GM12878 (cell line): ENCODE data around the gene GPR137B. TPM values are rescaled to one million over a fixed set of nuclear protein-coding genes. Genes with fewer than 3 reads are reported as not detected.

Source experiments
- ATAC-seq: fragments of 200-7000 bp; cut with Tn5 transposase; 3 replicates; pipeline ENCODE4 v1.9.1; 2020; ENCODE audit warnings: mild to moderate bottlenecking, moderate library complexity
- BruUV-seq: library from RNA; stranded (reverse); fragments of 400-500 nt; replicated peaks from 2 replicates; lab custom pipeline; 2021; lab: Mats Ljungman, UMichigan
- CTCF ChIA-PET: fragments of 300-600 bp; sonication (Branson Sonifier 250); formaldehyde crosslinking; extraction: SDS; loops from one replicate; lab custom pipeline; 2021; ENCODE audit warnings: inconsistent platforms; lab: Yijun Ruan, JAX
- POLR2A ChIA-PET: fragments of 350-600 bp; formaldehyde crosslinking; extraction: SDS; loops from one replicate; lab custom pipeline; 2021; ENCODE audit warnings: inconsistent platforms; lab: Charles Lee
- RAD21 ChIA-PET: fragments of 300-600 bp; sonication (Branson Sonifier 250); formaldehyde crosslinking; loops from one replicate; lab custom pipeline; 2023; ENCODE audit warnings: antibody characterized with exemption; ENCODE audit not compliant: unreplicated experiment; lab: Charles Lee
- SMC1A ChIA-PET: fragments of 300-600 bp; sonication (Branson Sonifier 250); formaldehyde crosslinking; loops from one replicate; lab custom pipeline; 2023; ENCODE audit not compliant: unreplicated experiment, uncharacterized antibody; lab: Charles Lee
- DNase-seq: peaks from one replicate; pipeline ENCODE4 v3.0.0-alpha.2; 2011; ENCODE audit warnings: low read depth, low spot score
- FAIRE-seq: peaks from 3 replicates; lab custom pipeline; 2011; peaks lifted over from hg19 to GRCh38; lab: Jason Lieb, UNC
- H2AFZ ChIP-seq: 2 replicates; pipeline ENCODE4 v1.6.0; 2011; ENCODE audit warnings: low read depth, low read length, control low read depth; ENCODE audit not compliant: control insufficient read depth
- H3K27ac ChIP-seq: 2 replicates; pipeline ENCODE4 v1.5.1; 2011; ENCODE audit warnings: control low read depth; ENCODE audit not compliant: control insufficient read depth, insufficient read depth
- H3K27me3 ChIP-seq, 2 experiments: replicated peaks in 1 of 2; 2 replicates each; pipeline versions ENCODE4 v1.6.0 to v1.6.1; 2011; ENCODE audit warnings: low read length in 1 of 2; ENCODE audit not compliant: control insufficient read depth in 2 of 2, insufficient read depth in 2 of 2
- H3K36me3 ChIP-seq, 2 experiments: 2 replicates each; pipeline ENCODE4 v1.5.1; 2011; ENCODE audit warnings: low read length in 1 of 2; ENCODE audit not compliant: control insufficient read depth in 2 of 2, insufficient read depth in 2 of 2
- H3K4me1 ChIP-seq: 2 replicates; pipeline ENCODE4 v1.6.1; 2011; ENCODE audit warnings: mild to moderate bottlenecking, low read length, moderate library complexity, mixed read lengths; ENCODE audit not compliant: control insufficient read depth, insufficient read depth
- H3K4me2 ChIP-seq: 2 replicates; pipeline ENCODE4 v1.6.0; 2011; ENCODE audit warnings: control low read depth; ENCODE audit not compliant: control insufficient read depth, insufficient read depth
- H3K4me3 ChIP-seq: fragments of 200-600 bp; sonication (generic); 2 replicates; pipeline ENCODE4 v1.5.1; 2016
- H3K79me2 ChIP-seq: 2 replicates; pipeline ENCODE4 v1.6.0; 2011; ENCODE audit warnings: low read length; ENCODE audit not compliant: control insufficient read depth, insufficient read depth
- H3K9ac ChIP-seq: 2 replicates; pipeline ENCODE4 v1.8.0; 2011; ENCODE audit warnings: low read length, control low read depth, mixed read lengths; ENCODE audit not compliant: control insufficient read depth, insufficient read depth
- H3K9me3 ChIP-seq: replicated peaks from 3 replicates; pipeline ENCODE4 v1.5.1; 2011; ENCODE audit warnings: mild to moderate bottlenecking, low read length; ENCODE audit not compliant: control insufficient read depth, insufficient read depth
- H4K20me1 ChIP-seq: 2 replicates; pipeline ENCODE4 v1.6.0; 2011; ENCODE audit not compliant: control insufficient read depth, insufficient read depth
- CBFB ChIP-seq: IDR thresholded peaks from 2 replicates; pipeline ENCODE4 v1.6.1; 2016; ENCODE audit warnings: antibody characterized with exemption, low read depth
- CHD1 ChIP-seq: IDR thresholded peaks from 2 replicates; pipeline ENCODE4 v1.6.1; 2012; ENCODE audit warnings: low read depth, low read length, improper control_type of control experiment
- EP300 ChIP-seq, 2 experiments: fragments of 150-350 bp in 1 of 2; IDR thresholded peaks; 2 replicates each; pipeline ENCODE4 v1.6.1; 2011 to 2012; ENCODE audit warnings: low read depth in 2 of 2, low read length in 2 of 2, borderline replicate concordance in 1 of 2, improper control_type of control experiment in 1 of 2, inconsistent platforms in 1 of 2; ENCODE audit not compliant: control insufficient read depth in 1 of 2
- GABPA ChIP-seq: IDR thresholded peaks from 2 replicates; pipeline ENCODE4 v1.6.1; 2014; ENCODE audit warnings: antibody characterized with exemption, low read depth, mild to moderate bottlenecking, inconsistent platforms
- MXI1 ChIP-seq: fragments of 150-350 bp; IDR thresholded peaks from 2 replicates; pipeline ENCODE4 v1.6.1; 2011; ENCODE audit warnings: low read depth, mild to moderate bottlenecking, inconsistent platforms, low read length, improper control_type of control experiment
- NR2C1 ChIP-seq: fragments of 450-650 bp; IDR thresholded peaks from 2 replicates; pipeline ENCODE4 v1.6.1; 2017; ENCODE audit warnings: antibody characterized with exemption, mild to moderate bottlenecking, moderate library complexity
- POLR2A ChIP-seq: IDR thresholded peaks from 2 replicates; pipeline ENCODE4 v1.6.1; 2011; ENCODE audit warnings: low read depth, mild to moderate bottlenecking, low read length
- SMC3 ChIP-seq: IDR thresholded peaks from 2 replicates; pipeline ENCODE4 v1.6.1; 2011; ENCODE audit warnings: low read length, improper control_type of control experiment, borderline replicate concordance
- WGBS: methylation state at CpG from one replicate; pipeline ENCODE4 v1.1.6; 2016; ENCODE audit warnings: low lambda C conversion rate; ENCODE audit not compliant: insufficient replicate concordance, insufficient coverage; ENCODE audit errors: missing lambda C conversion rate; 5-methylcytosine and 5-hydroxymethylcytosine counted together
- in situ Hi-C: fragments of 300-500 bp; cut with MboI; formaldehyde crosslinking; loops from 9 replicates; pipeline ENCODE4 v1.14.3; 2018; ENCODE audit warnings: mixed read lengths
- intact Hi-C: fragments of 100-400 bp; cut with micrococcal nuclease; formaldehyde crosslinking; loops from one replicate; pipeline ENCODE4 v1.14.2; 2022; ENCODE audit not compliant: unreplicated experiment
- polyA plus RNA-seq, 11 experiments: library from polyadenylated mRNA; depleted of rRNA in 4 of 11; unstranded in 6 of 11; stranded (reverse) in 5 of 11; fragments of >200 nt; fragmentation: Nextera tagmentation in 4 of 11; fragmentation: Illumina TruSeq in 1 of 11; extraction: Ambion mirVana in 4 of 11; extraction: Trizol in 1 of 11; gene quantifications; 1 replicate in 1 of 11; 2 replicates in 10 of 11; pipeline versions ENCODE4 v1.2.1 to v1.2.3, GENCODE V29; 2011 to 2016; ENCODE audit warnings: inconsistent platforms in 2 of 11, missing spikeins in 2 of 11, low read depth in 1 of 11
- total RNA-seq, 4 experiments: library from RNA; depleted of rRNA in 3 of 4; stranded (reverse); fragments of >200 nt in 3 of 4; fragmentation: Illumina TruSeq in 1 of 4; extraction: Trizol in 1 of 4; gene quantifications; 2 replicates each; pipeline versions ENCODE4 v1.2.1 to v1.2.3, GENCODE V29; 2013 to 2021
- TF ChIP-seq, protein P1 (sequence below): fragments of 450-650 bp; IDR thresholded peaks from 2 replicates; pipeline ENCODE4 v1.6.1; 2017; ENCODE audit warnings: antibody characterized with exemption, mild to moderate bottlenecking, moderate library complexity
- TF ChIP-seq, protein P2 (sequence below): fragments of 450-650 bp; IDR thresholded peaks from 2 replicates; pipeline ENCODE4 v1.6.1; 2017; ENCODE audit warnings: low read depth, mild to moderate bottlenecking, moderate library complexity
- TF ChIP-seq, protein P3 (sequence below): fragments of 450-650 bp; IDR thresholded peaks from 2 replicates; pipeline ENCODE4 v1.6.1; 2016; ENCODE audit warnings: mild to moderate bottlenecking

Gene GPR137B
- total and polyA plus RNA-seq, 10 of the 15 experiments (the other 5 are each of a cell fraction or from before 2014, with no cell fraction given) = 5.4 to 20.8 (median 12.5) TPM

- Histone ChIP-seq H3K4me1 (no peaks in the 10 kb centered on the region), H3K9me3 (peaks cover 6% of the 10 kb centered on the region), H3K4me3 (no peak overlapping the region), H3K4me2 (no peak overlapping the region), H2AFZ (no peak overlapping the region), H3K9ac (no peak overlapping the region), H3K27ac (no peak overlapping the region), H3K27me3 (no peaks in the 10 kb centered on the region), H3K79me2 (no peaks in the 10 kb centered on the region), H4K20me1 (no peaks in the 10 kb centered on the region), H3K36me3 (peaks cover 8 to 15% of the 10 kb centered on the region in 2 experiments; a peak in 3 of 4 replicates)
- peak; percentile 59 for TF ChIP-seq POLR2A
- TF ChIP-seq NR2C1 = no peak
- FAIRE-seq (no peak), ATAC-seq (no peak; the same call in 2 of the 3 replicates), DNase-seq (no peak)
- intact Hi-C loops = loop anchor here (10.0 kb wide), 1 partner anchor 102 kb away; no protein-coding TSS in a partner anchor
- in situ Hi-C loops = no loop called here
- BruUV-seq = no TSS peak
- 98% methylated on average over 4 of the region's 4 CpGs for WGBS
- ChIA-PET POLR2A (no interaction called here), SMC1A (interaction anchor here (0.9 to 1.5 kb wide), 2 partner anchors 12 to 46 kb away, joined by 4 to 5 read pairs; no protein-coding TSS in a partner anchor), RAD21 (no interaction called here), CTCF (interaction anchor here (0.6 to 1.4 kb wide), 2 partner anchors 12 to 22 kb away, joined by 3 to 4 read pairs; no protein-coding TSS in a partner anchor)
Observed at GRCh38 chr1:236206548-236206947, 64.2 kb downstream of the GPR137B start.

- no TSS peak for BruUV-seq
- WGBS = 86% methylated on average over 4 of the region's 5 CpGs
- ChIA-PET CTCF (interaction anchor here (0.6 to 1.4 kb wide), 4 partner anchors 11 to 102 kb away, joined by 3 to 4 read pairs (median 4); no protein-coding TSS in a partner anchor), RAD21 (no interaction called here), SMC1A (interaction anchor here (0.9 to 1.5 kb wide), 3 partner anchors 12 to 45 kb away, joined by 3 to 5 read pairs (median 4); no protein-coding TSS in a partner anchor), POLR2A (interaction anchor here (0.8 kb wide), 1 partner anchor 78 kb away, joined by 3 read pairs; no protein-coding TSS in a partner anchor)
- peaks cover 6% of the 10 kb centered on the region for H3K9me3 ChIP-seq
- intact Hi-C loops = loop anchor here (10.0 kb wide), 1 partner anchor 102 kb away; no protein-coding TSS in a partner anchor
- H3K4me2 ChIP-seq = no peak overlapping the region
- no peaks in the 10 kb centered on the region for H3K27me3 ChIP-seq
- in situ Hi-C loops = no loop called here
- H3K36me3 ChIP-seq = peaks cover 4 to 14% of the 10 kb centered on the region in 2 experiments; a peak in 3 of 4 replicates
- no peak overlapping the region for H2AFZ ChIP-seq
- H3K27ac ChIP-seq = no peak overlapping the region
- no peak for FAIRE-seq
- no peaks in the 10 kb centered on the region for H3K4me1 ChIP-seq
- no peak overlapping the region for H3K4me3 ChIP-seq
- DNase-seq = no peak
- no peak overlapping the region for H3K9ac ChIP-seq
- no peak for ATAC-seq
- H4K20me1 ChIP-seq = no peaks in the 10 kb centered on the region
- H3K79me2 ChIP-seq = no peaks in the 10 kb centered on the region
- TF ChIP-seq MXI1 (no peak), CBFB (no peak), EP300 (IDR thresholded peaks at IDR 0.05; ENCODE audit: borderline replicate concordance in 1 of 2, control insufficient read depth in 1 of 2, low read depth in 2 of 2, low read length in 2 of 2) (no peak), CHD1 (no peak), SMC3 (no peak), GABPA (no peak)
- TF ChIP-seq, protein P1, sequence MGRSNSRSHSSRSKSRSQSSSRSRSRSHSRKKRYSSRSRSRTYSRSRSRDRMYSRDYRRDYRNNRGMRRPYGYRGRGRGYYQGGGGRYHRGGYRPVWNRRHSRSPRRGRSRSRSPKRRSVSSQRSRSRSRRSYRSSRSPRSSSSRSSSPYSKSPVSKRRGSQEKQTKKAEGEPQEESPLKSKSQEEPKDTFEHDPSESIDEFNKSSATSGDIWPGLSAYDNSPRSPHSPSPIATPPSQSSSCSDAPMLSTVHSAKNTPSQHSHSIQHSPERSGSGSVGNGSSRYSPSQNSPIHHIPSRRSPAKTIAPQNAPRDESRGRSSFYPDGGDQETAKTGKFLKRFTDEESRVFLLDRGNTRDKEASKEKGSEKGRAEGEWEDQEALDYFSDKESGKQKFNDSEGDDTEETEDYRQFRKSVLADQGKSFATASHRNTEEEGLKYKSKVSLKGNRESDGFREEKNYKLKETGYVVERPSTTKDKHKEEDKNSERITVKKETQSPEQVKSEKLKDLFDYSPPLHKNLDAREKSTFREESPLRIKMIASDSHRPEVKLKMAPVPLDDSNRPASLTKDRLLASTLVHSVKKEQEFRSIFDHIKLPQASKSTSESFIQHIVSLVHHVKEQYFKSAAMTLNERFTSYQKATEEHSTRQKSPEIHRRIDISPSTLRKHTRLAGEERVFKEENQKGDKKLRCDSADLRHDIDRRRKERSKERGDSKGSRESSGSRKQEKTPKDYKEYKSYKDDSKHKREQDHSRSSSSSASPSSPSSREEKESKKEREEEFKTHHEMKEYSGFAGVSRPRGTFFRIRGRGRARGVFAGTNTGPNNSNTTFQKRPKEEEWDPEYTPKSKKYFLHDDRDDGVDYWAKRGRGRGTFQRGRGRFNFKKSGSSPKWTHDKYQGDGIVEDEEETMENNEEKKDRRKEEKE = no peak
- TF ChIP-seq, protein P2, sequence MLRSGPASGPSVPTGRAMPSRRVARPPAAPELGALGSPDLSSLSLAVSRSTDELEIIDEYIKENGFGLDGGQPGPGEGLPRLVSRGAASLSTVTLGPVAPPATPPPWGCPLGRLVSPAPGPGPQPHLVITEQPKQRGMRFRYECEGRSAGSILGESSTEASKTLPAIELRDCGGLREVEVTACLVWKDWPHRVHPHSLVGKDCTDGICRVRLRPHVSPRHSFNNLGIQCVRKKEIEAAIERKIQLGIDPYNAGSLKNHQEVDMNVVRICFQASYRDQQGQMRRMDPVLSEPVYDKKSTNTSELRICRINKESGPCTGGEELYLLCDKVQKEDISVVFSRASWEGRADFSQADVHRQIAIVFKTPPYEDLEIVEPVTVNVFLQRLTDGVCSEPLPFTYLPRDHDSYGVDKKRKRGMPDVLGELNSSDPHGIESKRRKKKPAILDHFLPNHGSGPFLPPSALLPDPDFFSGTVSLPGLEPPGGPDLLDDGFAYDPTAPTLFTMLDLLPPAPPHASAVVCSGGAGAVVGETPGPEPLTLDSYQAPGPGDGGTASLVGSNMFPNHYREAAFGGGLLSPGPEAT = no peak
- TF ChIP-seq, protein P3, sequence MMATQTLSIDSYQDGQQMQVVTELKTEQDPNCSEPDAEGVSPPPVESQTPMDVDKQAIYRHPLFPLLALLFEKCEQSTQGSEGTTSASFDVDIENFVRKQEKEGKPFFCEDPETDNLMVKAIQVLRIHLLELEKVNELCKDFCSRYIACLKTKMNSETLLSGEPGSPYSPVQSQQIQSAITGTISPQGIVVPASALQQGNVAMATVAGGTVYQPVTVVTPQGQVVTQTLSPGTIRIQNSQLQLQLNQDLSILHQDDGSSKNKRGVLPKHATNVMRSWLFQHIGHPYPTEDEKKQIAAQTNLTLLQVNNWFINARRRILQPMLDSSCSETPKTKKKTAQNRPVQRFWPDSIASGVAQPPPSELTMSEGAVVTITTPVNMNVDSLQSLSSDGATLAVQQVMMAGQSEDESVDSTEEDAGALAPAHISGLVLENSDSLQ = no peak
Observed at GRCh38 chr1:236207121-236207520, 64.8 kb downstream of the GPR137B start.
